Stimulated activated CD4-positive, alpha-beta T cell treated with anti-CD3 and anti-CD28 coated beads, Interleukin-4, amount 100 ng/mL, for 4 hours (primary cell): ENCODE measurements around the gene CLDN2.
"Not testable (repeated sequence)": the region's sequence is repeated elsewhere in the genome, so short reads cannot be mapped to it uniquely, and the experiment has no call there.

Experiments
- DNase-seq, 2 experiments: peaks; one replicate each; pipeline ENCODE4 v3.0.0-alpha.2; 2020

Gene CLDN2

GRCh38 chrX:106966547-106966946 lies 46.3 kb downstream of the CLDN2 start:
- not testable (repeated sequence) for DNase-seq

GRCh38 chrX:106972896-106973295 lies 52.7 kb downstream of the CLDN2 start:
- DNase-seq, result no peak

GRCh38 chrX:106973433-106974149 lies 53.4 kb downstream of the CLDN2 start:
- no peak for DNase-seq

GRCh38 chrX:106976416-106976815 lies 56.2 kb downstream of the CLDN2 start:
- no peak for DNase-seq
